Measurements from ENCODE around the gene LMNTD2. TPM values are rescaled to one million over a fixed set of nuclear protein-coding genes. Genes with fewer than 3 reads are reported as not detected.
A peak's percentile ranks its signal among the peaks of the same experiment; 100 is the strongest.

LMNTD2 gene
- total RNA-seq, 1 donor from 2014 or later, result 2.2 TPM

- H3K4me3 ChIP-seq (ENCODE audit: low read depth, low read length), result peak within 1 kb of the TSS; percentile 88
- TF ChIP-seq CTCF (conservative IDR thresholded peaks at IDR 0.05; ENCODE audit: low read depth, low read length), result no peak
- DNase-seq (ENCODE audit: low read depth), result no peak
Observed at GRCh38 chr11:535519-536454, 24.8 kb downstream of the LMNTD2 start, which contains the start of gene HRAS. TSS of gene HRAS (minus strand) at chr11:535576.

DNA sequence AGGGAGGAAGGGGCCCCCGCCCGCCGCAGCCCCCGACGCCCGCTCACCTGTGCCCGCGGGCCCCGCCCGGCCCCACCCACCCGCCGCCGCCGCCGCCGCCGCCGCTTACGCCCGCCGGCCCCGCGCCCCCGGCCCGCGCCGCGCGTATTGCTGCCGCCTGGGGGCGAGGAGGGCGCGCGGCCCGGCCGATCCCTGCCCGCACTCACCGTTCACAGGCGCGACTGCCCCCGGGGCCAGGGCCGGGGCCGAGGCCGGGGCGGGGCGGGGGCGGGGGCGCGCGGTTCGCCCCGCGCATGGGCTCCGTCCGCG lies 25.4 kb downstream of the LMNTD2 start:
- TF ChIP-seq CTCF (conservative IDR thresholded peaks at IDR 0.05; ENCODE audit: low read depth, low read length), result no peak
- no peak for DNase-seq (ENCODE audit: low read depth)
- H3K4me3 ChIP-seq (ENCODE audit: low read depth, low read length), result peak overlapping the region; percentile 88

DNA sequence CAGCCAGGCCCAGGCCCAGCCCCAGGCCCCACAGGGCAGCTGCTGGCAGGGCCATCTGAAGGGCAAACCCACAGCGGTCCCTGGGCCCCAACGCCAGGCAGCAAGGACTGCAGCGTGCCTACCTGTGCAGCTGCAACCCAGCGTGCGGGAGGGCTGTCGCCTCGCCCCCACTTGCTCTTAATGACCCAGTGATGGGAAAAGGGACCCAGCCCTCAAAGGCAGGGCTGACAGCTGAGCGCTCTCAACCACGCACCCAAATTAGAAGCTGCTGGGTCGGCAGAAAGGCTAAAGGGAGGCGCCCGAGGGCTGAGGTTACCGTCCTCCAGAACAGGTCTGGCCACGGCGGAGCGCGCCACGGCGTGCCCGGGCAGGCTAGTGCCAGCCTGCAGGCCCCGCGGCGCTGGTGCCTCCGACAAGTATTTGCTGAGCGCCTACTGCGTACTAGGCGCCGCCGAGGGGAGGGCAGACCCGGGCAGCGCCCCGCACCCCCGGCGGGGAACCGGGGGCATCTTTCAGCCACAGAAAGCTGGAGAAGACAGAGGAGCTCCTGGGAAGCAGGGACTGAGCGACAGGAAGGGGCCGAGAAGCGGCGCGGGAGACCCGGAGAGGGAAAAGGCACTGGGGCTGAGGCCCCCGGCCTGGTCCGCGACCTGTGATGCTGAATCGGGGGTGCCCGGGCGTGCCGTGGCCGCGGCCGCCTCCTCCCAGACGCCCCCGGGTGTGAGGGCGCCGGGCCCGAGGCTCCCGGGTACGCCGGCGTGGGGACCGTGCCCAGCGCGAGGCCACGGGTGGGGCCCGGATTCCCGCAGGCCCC lies 25.9 kb downstream of the LMNTD2 start:
- peak overlapping the region; percentile 88 for H3K4me3 ChIP-seq (ENCODE audit: low read depth, low read length)
- DNase-seq (ENCODE audit: low read depth), result no peak
- no peak for TF ChIP-seq CTCF (conservative IDR thresholded peaks at IDR 0.05; ENCODE audit: low read depth, low read length)

- peak overlapping the region; percentile 88 for H3K4me3 ChIP-seq (ENCODE audit: low read depth, low read length)
- DNase-seq (ENCODE audit: low read depth), result no peak
- TF ChIP-seq CTCF (conservative IDR thresholded peaks at IDR 0.05; ENCODE audit: low read depth, low read length), result no peak
Observed at GRCh38 chr11:533586-534395, 26.7 kb downstream of the LMNTD2 start.

DNA sequence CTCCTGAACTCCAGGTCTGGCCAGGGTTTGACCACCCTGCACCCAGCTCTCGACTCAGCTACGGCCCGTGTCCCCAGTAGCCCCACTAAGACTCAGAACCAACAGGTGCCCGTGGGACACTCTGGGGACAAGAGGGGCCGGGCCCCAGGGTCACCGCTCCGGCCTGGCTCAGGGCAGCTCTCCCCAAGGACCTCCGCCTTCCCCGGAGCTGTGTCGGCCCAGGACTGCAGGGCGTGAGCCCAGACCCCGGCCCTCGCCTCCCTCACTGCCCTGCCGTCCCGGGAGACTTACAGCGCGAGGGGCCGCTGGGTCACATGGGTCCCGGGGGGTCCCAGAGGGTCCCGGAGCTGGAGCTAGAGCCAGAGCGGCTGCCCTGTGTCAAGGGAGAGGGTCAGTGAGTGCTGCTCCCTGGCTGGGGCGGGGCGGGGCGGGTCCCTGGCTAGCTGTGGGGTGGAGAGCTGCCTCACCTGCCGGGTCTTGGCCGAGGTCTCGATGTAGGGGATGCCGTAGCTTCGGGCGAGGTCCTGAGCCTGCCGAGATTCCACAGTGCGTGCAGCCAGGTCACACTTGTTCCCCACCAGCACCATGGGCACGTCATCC lies 27.5 kb downstream of the LMNTD2 start:
- no peak overlapping the region for H3K4me3 ChIP-seq (ENCODE audit: low read depth, low read length)
- no peak for TF ChIP-seq CTCF (conservative IDR thresholded peaks at IDR 0.05; ENCODE audit: low read depth, low read length)
- no peak for DNase-seq (ENCODE audit: low read depth)

GRCh38 chr11:532527-532985 lies 28.0 kb downstream of the LMNTD2 start:
- no peak overlapping the region for H3K4me3 ChIP-seq (ENCODE audit: low read depth, low read length)
- DNase-seq (ENCODE audit: low read depth), result no peak
- TF ChIP-seq CTCF (conservative IDR thresholded peaks at IDR 0.05; ENCODE audit: low read depth, low read length), result no peak
